ENCODE data around the gene PUSL1. TPM values are rescaled to one million over a fixed set of nuclear protein-coding genes. Genes with fewer than 3 reads are reported as not detected.

PUSL1 gene
- polyA plus RNA-seq, 1 experiment: 9.6 TPM

DNA sequence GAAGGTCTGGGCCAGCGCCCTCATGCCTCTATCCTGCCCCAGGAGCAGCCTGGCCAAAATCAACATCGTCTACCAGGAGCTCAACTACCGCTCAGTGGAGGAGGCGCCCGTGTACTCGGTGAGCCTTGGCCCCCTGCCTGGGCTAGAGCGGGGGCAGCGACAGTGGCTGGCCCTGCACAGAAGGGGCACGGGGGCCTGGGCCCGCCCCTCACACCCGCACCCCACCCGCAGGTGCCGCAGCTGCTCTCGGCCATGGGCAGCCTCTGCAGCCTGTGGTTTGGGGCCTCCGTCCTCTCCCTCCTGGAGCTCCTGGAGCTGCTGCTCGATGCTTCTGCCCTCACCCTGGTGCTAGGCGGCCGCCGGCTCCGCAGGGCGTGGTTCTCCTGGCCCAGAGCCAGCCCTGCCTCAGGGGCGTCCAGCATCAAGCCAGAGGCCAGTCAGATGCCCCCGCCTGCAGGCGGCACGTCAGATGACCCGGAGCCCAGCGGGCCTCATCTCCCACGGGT lies 17.3 kb upstream of the PUSL1 start:
- ChIA-PET POLR2A (interaction anchor here (0.6 to 1.8 kb wide), 2 partner anchors 14 to 27 kb away, joined by 3 to 5 read pairs; no protein-coding TSS in a partner anchor), CTCF (interaction anchor here (1.1 to 3.5 kb wide), 2 partner anchors 11 to 169 kb away, joined by 3 to 30 read pairs; no protein-coding TSS in a partner anchor)
- no peak overlapping the region for H3K4me3 ChIP-seq (ENCODE audit: low read depth, low read length)
- TF ChIP-seq CTCF (IDR thresholded peaks at IDR 0.05; ENCODE audit: low read depth, low read length): no peak
- H3K27me3 ChIP-seq (ENCODE audit: control insufficient read depth, insufficient read depth, low read length): no peaks in the 10 kb centered on the region
- DNase-seq (ENCODE audit: low read depth, low spot score): no peak
- no peak overlapping the region for H3K27ac ChIP-seq (ENCODE audit: low read depth, low read length)
- peaks cover 21% of the 10 kb centered on the region; the same call in 1 of the 2 replicates for H3K9me3 ChIP-seq (ENCODE audit: control insufficient read depth, insufficient read depth, low read length)

GRCh38 chr1:1291548-1292441 lies 16.6 kb upstream of the PUSL1 start:
- H3K27me3 ChIP-seq (ENCODE audit: control insufficient read depth, insufficient read depth, low read length): no peaks in the 10 kb centered on the region
- H3K9me3 ChIP-seq (ENCODE audit: control insufficient read depth, insufficient read depth, low read length): peaks cover 21% of the 10 kb centered on the region; the same call in 1 of the 2 replicates
- ChIA-PET CTCF (interaction anchor here (1.1 to 3.5 kb wide), 3 partner anchors 10 to 308 kb away, joined by 3 to 30 read pairs (median 3); no protein-coding TSS in a partner anchor), POLR2A (interaction anchor here (0.6 to 1.8 kb wide), 3 partner anchors 14 to 170 kb away, joined by 3 to 5 read pairs (median 3); no protein-coding TSS in a partner anchor)
- H3K4me3 ChIP-seq (ENCODE audit: low read depth, low read length): no peak overlapping the region
- no peak for DNase-seq (ENCODE audit: low read depth, low spot score)
- TF ChIP-seq CTCF (IDR thresholded peaks at IDR 0.05; ENCODE audit: low read depth, low read length): peak; percentile 42
- H3K27ac ChIP-seq (ENCODE audit: low read depth, low read length): no peak overlapping the region

GRCh38 chr1:1292442-1292779 lies 16.0 kb upstream of the PUSL1 start:
- ChIA-PET POLR2A (interaction anchor here (0.7 kb wide), 1 partner anchor 171 kb away, joined by 3 read pairs; no protein-coding TSS in a partner anchor), CTCF (interaction anchor here (1.1 to 3.5 kb wide), 3 partner anchors 9 to 309 kb away, joined by 3 to 30 read pairs (median 3); no protein-coding TSS in a partner anchor)
- TF ChIP-seq CTCF (IDR thresholded peaks at IDR 0.05; ENCODE audit: low read depth, low read length): no peak
- Histone ChIP-seq H3K9me3 (ENCODE audit: control insufficient read depth, insufficient read depth, low read length) (peaks cover 17% of the 10 kb centered on the region; the same call in 1 of the 2 replicates), H3K4me3 (ENCODE audit: low read depth, low read length) (no peak overlapping the region), H3K27me3 (ENCODE audit: control insufficient read depth, insufficient read depth, low read length) (no peaks in the 10 kb centered on the region), H3K27ac (ENCODE audit: low read depth, low read length) (no peak overlapping the region)
- no peak for DNase-seq (ENCODE audit: low read depth, low spot score)

GRCh38 chr1:1292851-1293250 lies 15.5 kb upstream of the PUSL1 start:
- no peak overlapping the region for H3K27ac ChIP-seq (ENCODE audit: low read depth, low read length)
- no peaks in the 10 kb centered on the region for H3K27me3 ChIP-seq (ENCODE audit: control insufficient read depth, insufficient read depth, low read length)
- no peak for DNase-seq (ENCODE audit: low read depth, low spot score)
- CTCF ChIA-PET: interaction anchor here (1.3 to 3.5 kb wide), 2 partner anchors 171 to 309 kb away, joined by 3 to 30 read pairs; no protein-coding TSS in a partner anchor
- TF ChIP-seq CTCF (IDR thresholded peaks at IDR 0.05; ENCODE audit: low read depth, low read length): no peak
- peaks cover 13% of the 10 kb centered on the region; the same call in 1 of the 2 replicates for H3K9me3 ChIP-seq (ENCODE audit: control insufficient read depth, insufficient read depth, low read length)
- POLR2A ChIA-PET: no interaction called here
- no peak overlapping the region for H3K4me3 ChIP-seq (ENCODE audit: low read depth, low read length)

All from AG04450 (cell line).